IPS-NIHi7 (cell line): Measurements from ENCODE around the gene SLC25A1.
A peak's percentile ranks its signal among the peaks of the same experiment; 100 is the strongest.

Experiments used
- DNase-seq: peaks from one replicate; pipeline ENCODE4 v3.0.0; 2012; ENCODE audit warnings: mixed read lengths; ENCODE audit errors: extremely low spot score

Gene SLC25A1

DNA sequence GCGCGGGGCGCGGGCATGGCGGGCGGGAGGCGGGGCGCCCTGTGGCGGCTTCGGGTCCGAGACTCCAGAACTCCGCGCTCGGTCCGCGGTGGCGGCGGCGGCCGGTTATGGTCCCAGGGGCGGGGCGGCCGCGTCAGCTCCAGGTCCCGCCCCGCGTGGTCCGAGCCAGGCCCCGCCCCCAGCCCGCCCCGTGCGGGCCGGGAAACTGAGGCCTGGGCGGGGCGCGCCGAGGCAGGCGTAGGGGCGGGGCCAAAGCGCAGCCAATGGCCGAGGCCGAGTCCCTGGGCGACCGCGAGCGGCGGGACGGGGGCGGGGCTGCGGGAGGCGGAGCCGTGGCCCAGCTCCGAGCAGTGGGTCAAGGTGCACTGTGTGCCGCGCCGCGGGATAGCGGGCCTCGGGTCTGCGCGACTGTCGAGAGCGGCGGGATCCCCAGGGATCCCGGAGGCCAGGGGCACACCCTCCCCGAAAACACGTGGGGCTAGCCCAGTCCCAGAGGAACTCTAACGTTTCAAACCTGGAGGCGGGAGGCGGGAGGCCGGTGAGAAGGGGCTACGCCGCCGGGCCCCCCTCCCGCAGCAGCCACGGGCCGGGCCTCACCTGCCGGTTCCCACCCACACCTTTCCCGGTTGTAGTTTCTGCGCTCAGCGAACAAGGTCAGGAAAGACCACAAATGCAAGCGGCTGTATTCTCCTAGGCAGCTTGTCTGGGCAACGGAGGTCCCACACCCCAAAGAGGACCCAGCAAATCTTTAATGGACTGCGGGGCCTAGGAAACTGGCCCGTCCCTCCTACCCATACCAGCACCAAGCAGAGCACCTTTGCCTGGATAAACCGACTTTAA is at the start of gene SLC25A1:
Gene SLC25A1 (minus strand): TSS at position 80 of the 840 bp plus-strand sequence. CDS start 63 bp downstream, at position 17.
- DNase-seq, result peak; percentile 95

DNA sequence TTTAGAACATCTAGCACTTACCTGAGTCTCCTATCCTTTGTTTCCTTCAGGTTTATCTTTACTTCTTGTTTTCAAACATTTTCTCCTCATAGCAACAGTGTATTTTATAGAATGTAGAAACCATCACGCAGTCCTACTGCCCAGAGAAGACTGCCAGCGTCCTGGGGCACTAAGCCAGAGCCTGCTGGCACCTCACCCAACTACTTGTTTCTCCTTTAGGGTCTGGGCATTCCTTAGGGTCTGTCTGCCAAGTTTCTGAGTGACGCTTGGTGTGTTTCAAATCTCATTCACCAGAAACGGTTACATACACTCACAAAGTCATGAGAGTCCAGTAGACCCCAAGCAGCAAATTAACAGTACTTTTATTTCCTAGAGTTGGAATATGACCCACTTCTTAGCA is 49.6 kb upstream of the SLC25A1 start:
- DNase-seq, result no peak

DNA sequence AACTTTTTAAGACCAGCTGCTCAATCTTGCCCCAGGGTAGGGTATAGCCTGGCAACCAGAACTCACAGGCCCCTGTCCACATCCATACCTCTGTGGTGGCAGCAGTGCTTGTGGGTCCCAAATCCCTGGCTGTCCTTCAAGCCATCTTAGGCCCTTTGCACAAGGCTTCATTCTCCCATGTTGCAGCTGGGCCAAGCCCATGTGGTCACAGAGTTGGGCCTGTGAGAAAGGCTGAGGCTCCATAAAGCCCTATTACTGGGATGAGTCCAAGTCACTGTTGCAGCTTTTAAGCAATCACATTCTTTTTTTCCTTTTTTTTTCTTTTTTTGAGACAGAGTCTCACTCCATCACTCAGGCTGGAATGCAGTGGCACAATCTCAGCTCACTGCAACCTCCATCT is 47.9 kb upstream of the SLC25A1 start:
- no peak for DNase-seq

DNA sequence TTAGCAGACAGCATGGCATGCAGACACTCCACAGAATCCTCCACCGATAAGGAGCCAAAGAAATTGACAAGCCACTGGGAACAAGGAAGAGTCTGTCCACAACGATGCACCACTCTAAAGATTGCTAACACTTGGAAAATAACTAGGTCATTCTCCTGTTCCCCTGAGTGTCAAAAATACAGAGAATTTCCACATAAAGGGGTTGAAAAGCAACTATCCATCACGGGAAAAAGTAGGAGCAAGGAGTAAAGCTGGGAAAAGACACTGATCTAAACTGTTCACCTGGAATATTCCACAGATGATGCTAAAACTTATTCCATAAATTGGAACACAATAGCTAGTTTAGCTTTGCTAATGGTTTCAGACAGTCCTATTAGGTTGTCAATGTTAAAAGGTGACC is 47.0 kb upstream of the SLC25A1 start:
- DNase-seq, result no peak

DNA sequence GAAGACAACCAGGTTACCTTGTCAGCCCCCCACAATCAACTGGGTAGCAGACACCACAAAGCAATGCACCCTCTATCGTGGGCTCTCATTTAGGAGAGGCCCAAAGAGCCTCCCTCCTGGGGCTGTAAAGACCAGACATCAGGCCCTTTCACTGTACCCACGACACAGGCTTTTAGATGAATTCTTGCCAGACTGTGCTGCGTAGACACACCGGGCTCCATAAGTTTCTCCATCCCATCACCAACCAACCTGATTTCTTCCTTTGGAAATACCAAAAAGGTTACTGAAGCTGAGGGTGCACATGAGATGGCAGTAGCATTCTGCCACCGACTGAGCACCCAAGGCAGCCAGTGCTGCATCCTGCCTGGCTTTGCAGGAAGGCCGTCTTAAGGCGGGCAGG is 46.4 kb upstream of the SLC25A1 start:
- no peak for DNase-seq

DNA sequence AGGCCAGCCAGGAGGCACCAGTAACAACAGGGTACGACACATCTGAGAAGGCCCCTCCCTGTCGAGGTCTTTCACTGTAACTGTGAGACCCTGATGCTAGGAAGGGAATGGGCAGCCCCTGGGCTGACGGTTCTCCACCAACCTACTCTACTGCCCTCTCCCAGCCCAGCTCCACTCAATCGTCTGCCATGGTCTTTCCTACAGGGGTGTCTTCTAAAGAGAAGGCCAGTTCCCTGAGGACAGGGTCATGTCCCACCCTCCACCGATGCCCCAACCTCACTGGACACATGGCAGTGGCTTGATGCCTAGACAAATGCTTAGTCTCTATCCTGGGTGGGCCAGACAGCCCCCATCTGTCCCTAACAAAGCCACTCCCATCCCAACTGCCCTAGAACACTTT is 46.0 kb upstream of the SLC25A1 start:
- no peak for DNase-seq

DNA sequence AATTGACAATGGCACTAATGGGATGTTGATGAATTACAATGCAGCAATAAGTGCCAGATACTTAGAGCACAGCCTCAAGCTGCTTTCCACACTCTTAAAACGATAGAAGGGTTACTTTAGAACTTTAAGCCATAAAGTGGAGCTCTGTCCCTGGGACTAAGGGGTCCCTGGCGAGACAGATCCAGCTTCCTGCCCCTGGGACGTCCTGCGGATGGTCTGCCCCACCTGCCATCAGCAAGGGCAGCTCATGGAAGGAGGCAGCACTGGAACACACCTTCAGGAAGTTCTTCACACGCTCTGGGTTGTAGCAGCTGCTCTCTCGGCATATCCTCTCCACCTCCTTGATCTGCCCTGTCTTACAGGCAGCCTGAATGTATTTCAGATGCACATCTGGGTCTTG is 45.1 kb upstream of the SLC25A1 start:
- DNase-seq, result no peak

DNA sequence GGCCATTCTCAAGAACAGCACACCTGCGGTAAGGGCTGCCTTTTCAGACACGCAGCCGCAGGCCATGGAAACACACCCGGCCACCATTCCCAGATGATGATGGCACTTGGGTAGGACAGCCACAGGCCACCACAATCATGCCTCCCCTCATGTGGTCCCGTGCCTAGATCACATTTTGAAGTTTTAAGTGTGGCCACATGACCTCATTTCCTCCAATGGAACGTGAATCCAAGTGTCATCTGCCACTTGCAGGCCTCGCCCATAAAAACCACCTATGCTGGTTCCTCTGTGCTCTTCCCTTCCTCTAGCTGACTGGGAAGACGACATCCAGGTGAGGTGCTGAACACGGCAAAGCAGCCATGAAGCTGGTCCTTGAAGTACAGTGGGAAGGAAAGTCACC is 44.6 kb upstream of the SLC25A1 start:
- no peak for DNase-seq

DNA sequence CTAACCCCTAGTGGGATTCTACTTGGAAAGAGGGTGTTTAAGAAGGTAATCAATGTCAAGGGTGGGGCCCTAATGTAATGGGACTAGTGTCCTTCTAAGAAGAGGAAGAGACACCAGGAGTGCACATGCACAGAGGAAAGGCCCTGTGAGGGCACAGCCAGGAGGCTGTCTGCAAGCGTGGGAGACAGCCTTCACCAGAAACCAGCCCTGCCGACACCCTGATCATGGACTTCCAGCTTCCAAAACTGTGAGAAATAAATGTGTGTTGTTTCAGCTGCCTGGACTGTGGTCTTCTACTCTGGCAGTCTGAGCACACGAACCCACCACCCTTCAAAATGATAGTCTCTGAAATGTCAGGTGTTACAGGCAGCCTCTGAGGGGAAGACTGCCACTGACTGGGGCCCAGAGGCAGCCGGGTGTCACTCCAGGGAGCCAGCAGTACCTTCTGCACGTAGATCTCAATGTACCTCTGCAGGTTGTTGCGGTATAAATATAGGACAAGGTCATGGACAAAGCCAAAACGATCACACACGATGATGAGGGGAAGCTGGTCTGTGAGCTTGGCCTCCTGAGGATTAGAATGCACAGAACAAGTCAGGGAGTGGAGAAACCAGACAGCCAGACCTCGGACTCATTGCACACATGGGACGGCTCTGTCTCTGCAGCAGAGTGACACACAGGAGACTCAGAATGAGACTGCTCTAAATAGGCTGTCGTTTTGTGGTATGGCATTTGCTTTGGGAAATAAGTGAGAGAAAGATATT is 43.9 kb upstream of the SLC25A1 start:
- DNase-seq, result no peak

DNA sequence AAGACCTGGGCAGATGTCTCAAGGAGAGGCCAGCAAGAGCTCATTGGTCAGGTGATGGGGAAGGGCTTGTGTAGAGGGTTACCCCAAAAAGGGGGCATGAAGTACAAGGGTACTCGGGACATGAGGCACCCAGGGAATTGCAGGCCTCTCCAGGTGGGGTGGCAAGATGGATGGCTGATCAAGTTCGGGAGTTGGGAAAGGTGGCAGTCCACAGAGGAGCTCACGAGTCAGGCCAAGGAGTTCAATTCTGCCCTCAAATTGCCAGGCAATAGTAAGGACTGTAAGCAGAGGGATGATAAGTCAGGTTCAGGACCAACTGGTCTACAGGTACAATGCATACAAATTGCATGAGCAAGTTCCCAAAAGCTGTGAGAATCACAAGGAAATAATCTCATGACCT is 42.3 kb upstream of the SLC25A1 start:
- no peak for DNase-seq

DNA sequence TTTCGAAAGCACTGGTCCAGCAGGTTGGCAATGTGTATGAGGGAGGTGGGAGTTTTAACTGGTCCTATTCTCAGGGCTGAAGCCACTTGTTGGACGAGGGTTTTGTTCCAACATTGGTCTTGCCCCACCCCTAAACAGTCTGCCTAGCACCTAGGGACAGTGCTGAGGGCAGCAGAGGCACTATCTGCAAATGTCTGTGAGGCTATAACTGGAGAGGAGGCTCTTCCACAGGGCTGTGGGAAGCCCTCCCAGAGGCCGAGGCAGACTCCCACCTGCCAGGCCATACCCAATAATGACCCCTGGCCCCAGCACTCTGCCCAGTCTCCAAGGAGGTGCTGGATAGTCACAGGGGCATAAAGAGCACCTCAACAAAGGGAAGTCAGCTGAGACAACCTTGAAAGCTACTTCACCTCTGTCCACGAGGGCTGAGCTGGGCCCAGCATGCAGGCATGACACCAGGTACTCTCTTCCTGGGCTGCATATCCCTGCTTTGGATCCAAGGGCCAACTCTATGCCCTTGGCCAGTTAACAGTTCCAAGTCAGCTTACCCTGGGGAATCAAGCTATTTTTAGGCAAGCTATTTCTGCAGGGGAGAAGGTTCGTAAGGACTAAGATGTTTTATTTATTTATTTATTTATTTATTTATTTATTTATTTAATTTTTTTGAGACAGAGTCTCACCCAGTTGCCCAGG is 40.2 kb upstream of the SLC25A1 start:
- DNase-seq, result no peak

DNA sequence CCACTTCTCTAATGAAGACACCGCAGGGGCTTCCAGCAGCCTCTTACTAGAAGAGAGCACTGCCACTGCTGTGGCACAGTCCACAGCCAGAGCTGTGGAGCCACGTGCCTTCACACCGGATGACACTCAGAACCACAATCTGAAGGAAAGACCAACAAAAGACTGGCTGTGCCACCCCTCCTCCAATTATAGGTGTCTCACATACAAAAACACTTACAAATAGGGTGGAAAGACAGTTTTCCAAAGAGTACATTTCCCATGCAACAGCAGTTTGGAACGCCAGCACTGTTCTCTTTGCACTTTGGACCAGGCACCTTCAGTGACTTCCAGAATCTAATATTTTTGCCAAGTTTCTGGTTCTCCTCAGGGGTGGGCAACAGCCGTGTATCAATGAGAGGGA is 38.0 kb upstream of the SLC25A1 start:
- no peak for DNase-seq

DNA sequence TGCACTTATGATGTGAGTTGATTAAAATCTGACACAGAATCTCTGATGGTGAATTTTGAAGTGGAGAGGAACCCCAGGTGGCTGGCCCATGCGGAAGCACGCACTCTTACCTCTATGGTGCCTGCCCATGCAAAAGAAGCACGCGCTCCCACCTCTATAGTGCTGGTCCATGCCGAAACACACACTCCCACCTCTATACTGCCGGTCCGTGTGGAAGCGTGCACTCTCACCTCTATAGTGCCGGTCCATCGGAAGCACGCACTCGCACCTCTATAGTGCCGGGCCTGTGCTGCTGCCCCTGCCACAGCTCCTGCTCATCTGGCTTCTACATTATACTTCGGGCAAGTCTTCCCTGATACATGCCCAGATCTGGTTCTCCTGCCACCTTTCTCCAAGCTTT is 36.8 kb upstream of the SLC25A1 start:
- DNase-seq, result no peak

DNA sequence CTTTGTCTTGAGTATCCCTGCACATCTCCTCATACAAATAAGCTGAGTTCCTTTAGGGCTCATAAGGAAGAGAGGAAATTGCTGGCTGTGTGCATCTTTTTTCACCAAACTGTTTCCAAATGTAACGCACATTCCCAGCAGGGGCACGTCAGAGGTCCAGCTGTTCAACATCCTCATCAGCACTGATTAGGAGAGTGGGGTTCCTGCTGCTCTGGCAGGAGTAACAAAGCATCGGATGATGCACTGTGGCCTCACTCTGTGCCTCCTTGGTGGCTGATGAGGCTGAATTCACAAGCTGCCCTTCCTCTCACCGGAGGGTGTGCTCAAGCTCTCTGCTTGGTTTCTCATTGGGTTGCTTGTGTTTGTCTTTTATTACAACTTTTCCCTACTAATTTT is 35.5 kb upstream of the SLC25A1 start:
- peak; percentile 44 for DNase-seq

DNA sequence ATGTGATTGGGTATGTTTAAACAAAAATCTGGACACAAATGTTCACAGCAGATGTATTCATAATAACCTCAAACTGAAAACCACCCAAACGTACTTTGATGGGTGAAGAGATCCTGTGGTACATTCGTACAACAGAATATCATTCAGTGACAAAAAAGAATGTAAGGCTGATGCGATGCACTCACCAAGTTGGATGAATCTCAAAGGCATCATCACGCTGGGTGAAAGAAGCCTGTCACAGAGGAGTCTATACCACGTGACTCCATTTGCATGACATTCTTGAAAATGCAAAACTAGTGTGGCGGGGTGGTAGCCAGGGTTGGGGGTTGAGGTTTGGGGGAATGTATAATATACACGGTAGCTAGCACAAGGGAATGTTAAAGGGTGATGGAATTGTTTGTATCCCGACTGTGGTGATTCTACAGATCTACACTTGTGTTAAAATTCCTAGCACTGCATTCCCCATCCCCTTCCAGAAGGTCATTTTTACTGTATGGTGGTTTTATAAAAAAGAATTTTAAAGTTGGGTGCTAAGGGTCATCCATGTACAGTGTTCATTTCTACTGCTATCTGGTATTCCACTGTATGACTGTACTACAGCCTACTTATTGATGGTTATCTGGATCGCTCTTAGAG is 35.0 kb upstream of the SLC25A1 start:
- no peak for DNase-seq

DNA sequence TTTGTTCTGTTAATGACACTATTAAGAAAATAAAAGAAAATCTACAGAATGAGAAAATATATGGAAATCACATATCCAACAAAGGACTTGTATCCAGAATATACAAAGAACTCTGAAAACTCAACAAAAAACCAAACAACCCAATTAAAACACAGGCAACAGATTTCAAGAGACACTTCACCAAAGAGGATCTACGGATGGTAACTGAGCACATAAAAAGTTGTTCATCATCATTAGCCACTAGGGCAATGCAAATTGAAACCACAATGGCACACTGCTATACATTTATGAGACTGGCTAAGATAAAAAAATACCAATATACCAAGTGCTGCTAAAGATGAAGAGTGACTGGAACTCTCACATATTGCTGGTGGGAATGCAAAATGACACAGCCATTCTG is 34.5 kb upstream of the SLC25A1 start:
- DNase-seq, result no peak

DNA sequence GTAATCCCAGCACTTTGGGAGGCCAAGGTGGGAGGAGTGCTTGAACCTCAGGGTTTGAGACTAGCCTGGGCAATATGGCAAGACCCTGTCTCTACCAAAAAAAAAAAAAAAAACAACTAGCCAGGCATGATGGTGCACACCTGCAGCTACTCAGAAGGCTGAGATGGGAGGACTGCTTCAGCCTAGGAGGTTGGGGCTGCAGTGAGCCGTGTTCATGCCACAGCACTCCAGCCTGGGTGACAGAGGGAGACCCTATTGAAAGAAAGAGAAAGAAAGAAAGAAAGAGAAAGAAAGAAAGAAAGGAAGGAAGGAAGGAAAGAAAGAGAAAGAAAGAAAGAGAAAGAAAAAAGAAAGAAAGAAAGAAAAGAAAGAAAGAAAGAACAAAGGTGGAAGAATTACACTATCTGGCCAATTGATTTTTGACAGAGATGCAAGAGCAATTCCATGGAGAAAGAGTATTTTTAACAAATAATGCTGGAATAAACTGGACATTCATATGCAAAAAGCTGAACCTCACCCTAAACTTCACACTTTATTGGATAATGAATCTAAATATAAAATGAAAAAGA is 33.9 kb upstream of the SLC25A1 start:
- DNase-seq, result no peak

DNA sequence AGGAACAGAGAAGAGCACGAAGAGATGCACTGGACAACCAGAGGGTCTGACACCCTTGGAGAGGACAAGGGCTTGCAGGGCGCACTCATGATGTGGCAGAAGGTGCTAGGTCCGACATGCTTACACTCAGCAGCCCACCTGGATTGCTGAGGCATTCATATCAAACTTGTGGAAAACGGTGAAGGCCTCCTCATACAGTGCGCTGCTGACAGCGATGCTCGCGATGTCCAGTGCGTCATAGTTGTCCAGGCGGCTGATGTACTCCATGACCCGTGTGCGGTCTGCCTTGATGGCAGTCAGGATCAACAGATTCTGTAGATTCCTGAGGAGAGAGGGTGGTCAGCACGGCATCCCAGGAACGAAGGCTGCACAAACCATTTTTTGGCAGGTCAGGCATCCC is 31.7 kb upstream of the SLC25A1 start:
- DNase-seq, result no peak

DNA sequence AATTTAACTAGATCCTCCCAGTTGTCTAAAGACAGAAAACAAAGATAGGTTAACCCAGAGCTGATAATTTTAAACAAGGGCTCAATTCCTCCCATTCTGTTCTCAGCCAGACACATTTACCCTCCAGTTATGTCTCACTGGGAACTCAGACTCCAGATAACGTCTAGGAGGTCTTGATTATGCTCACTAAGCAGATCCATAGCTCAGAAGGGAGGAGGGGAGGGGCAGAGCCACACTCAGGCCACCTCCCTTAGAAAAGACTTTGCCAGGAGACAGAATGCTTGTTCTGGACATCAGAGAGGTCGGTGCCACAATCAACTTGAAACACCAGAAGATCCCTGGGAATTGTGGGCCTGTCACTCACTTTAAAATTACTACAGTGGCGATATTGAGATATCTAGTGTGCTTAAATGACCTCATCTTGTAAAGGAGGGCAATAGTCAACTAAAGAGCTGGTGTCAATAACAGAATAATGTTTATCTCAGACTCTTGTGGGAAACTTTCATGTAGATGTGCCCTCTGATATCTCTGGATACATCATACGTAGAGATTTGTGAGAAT is 29.8 kb upstream of the SLC25A1 start:
- no peak for DNase-seq

DNA sequence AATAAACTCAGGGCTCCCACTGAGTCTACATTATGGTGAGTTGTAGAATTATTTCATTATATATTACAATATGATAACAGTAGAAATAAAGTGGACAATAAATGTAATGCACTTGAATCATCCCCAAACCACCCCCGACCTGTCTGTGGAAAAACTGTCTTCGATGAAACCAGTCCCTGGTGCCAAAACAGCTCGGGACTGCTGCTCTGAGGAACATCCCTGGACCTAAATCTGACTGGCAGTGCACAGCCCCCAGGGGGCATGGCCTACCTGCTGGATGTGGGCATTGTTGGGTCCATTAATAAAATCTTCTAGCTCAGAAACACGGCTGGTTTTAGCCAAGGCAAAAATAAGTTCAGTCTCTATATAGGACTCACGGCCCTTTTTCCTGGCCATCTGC is 29.3 kb upstream of the SLC25A1 start:
- DNase-seq, result no peak

DNA sequence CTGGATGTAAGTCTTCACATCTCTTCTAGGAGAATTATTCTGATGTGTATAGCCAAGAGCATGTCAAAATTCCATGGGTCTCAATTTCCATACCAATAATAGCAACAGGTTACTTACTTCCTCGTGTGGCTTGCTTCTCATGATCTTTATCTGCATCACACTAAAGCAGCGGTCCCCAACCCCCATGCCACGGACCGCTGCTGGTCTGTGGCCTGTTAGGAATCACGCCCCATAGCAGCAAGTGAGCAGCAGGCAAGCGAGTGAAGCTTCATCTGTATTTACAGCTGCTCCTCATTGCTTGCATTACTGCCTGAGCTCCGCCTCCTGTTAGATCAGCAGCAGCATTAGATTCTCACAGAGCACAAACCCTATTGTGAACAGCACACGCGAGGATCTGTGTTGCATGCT is 28.9 kb upstream of the SLC25A1 start:
- DNase-seq, result no peak
